ENCODE measurements around the gene RRM2.

The RRM2 gene

DNA sequence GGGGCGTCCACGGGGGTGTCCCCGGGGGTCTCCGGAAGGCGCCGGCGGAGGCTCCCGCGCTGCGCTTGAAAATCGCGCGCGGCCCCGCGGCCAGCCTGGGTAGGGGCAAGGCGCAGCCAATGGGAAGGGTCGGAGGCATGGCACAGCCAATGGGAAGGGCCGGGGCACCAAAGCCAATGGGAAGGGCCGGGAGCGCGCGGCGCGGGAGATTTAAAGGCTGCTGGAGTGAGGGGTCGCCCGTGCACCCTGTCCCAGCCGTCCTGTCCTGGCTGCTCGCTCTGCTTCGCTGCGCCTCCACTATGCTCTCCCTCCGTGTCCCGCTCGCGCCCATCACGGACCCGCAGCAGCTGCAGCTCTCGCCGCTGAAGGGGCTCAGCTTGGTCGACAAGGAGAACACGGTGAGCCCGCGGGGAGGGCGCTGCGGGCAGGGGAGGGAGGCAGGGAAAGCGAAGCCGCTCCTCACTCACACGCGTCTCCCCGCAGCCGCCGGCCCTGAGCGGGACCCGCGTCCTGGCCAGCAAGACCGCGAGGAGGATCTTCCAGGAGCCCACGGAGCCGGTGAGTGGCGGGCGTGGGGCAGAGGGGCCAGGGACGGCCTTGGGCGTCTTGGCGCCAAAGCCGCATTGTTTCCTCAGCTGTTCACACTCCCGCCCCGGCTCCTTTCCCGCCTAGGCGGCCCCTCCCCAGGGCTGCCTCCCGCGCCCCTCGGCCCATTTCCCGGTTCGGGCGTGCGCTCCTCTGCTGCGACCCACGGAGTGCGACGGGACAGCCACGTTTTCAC, at the start of gene RRM2:
Gene RRM2 (plus strand): TSS at position 240 of the 781 bp plus-strand sequence. CDS start 60 bp downstream, at position 300.
- DNase-seq: peak; percentile 84 to 89

DNA sequence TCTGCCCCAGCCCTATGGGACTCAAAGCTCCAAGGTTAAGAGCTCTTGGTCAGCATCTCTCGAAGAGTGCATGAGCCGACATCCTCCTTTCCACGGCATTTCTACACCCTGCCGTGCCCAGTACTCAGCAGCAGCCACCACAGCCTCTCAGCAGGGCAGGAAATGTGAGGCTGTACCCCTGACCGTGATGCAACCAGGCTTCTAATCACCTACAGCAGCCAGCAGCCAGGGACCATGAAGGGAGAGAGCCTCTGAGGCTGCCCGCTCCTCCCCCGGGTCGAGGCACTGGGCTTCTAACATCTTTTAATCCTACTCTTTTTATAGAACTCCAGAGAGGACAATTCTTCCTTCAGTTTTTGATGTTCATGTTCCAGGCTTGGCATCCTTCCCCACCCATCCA, 48.8 kb upstream of the RRM2 start:
- no peak for DNase-seq

DNA sequence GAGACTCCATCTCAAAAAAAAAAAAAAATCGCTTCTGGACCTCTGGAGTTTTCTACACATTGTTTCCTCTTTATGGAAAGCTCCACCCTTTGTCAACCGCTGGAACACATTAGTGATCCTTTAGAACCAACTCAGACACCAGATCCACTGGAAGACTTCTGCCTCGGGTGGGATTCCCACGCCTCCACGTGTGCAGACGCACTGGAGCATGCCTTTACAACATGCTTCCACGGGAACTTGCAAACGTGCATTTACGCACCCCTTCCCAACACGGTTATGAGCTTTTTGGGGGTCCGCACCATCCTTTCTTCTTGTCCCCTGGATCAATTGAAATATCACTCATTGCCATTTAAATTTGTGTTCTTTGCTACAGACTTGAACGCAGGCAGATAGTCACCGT, 47.4 kb upstream of the RRM2 start:
- no peak for DNase-seq

DNA sequence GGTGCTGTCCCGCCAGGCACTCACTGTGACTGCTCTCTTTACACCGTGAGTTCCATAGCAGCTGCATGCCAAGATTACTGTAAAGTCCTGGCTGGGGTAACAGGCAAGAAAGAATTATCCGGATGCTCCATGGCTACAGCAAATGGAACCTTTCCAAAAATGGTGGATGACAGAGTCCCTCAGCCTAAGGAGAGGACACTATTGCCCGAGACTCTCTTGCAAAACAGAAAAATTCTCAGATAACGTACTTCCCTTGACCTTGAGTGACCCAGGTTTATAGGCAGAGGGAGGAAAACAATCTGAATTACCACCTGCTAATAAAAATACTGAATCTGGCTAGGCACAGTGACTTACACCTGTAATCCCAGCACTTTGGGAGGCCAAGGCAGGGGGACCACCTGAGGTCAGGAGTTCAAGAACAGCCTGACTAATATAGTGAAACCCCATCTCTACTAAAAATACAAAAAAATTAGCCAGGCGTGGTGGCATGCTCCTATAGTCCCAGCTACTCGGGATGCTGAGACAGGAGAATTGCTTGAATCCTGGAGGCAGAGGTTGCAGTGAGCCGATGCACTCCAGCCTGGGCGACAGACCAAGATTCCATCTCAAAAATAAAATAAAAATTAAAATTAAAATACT, 46.8 kb upstream of the RRM2 start:
- DNase-seq: no peak

DNA sequence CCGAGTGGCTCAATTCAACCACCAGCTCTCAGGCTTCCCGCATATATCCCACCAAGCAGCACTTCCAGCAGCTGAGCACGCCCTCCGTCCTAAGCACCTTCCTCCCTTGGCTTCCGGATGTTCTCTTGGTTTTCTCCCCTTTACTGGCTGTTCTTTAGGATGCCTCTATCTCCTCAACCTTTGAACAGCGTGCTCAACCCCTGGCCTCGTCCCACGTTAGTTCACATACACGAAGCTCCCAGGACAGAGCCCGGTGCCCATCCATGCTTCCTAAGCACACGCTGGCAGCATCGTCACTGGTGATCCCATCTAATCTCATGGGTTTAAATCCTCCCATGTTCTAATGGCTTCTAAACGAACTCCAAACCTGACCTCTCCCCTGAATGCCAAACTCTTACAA, 46.0 kb upstream of the RRM2 start:
- no peak for DNase-seq

DNA sequence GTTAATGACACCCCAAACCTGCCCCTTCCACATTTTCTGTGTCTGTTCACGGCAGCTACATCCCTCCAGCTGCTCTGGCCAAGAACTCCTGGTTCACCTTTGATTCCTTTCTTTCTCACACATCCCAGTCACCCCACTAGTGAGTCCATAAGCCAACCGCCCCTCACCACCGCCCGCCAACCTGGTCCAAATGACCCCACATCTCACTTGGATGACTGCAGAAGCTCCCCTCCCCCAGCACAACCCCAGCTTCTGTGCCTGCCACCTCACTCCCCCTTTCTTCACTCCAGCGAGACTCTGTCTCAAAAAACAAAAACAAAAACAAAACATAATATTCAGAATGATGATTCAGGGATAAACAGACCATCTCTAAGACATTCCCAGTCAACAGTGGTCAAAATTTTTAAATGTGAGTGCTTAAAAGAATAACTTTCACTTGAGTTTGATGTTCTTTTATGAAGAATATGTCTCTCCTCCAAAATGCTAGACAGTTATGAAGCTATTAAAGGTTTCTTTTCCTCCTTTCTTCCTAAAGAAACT, 45.5 kb upstream of the RRM2 start:
- no peak for DNase-seq

DNA sequence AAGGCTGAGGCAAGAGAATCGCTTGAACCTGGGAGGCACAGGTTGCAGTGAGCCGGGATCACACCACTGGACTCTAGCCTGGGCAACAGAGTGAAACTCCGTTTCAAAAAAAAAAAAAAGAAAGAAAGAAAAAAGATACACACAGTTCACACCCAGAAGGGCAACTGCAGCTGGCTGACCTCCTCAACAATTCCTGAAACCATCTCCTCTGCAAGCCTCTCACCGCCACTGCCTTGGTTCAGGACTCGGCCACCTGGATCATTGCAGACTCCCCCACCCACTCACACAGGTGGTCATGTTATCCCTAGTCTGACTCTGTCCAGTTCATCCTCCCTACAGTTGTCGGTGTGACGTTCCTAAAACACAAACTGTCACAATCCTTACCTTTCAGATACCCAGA, 44.5 kb upstream of the RRM2 start:
- no peak for DNase-seq

DNA sequence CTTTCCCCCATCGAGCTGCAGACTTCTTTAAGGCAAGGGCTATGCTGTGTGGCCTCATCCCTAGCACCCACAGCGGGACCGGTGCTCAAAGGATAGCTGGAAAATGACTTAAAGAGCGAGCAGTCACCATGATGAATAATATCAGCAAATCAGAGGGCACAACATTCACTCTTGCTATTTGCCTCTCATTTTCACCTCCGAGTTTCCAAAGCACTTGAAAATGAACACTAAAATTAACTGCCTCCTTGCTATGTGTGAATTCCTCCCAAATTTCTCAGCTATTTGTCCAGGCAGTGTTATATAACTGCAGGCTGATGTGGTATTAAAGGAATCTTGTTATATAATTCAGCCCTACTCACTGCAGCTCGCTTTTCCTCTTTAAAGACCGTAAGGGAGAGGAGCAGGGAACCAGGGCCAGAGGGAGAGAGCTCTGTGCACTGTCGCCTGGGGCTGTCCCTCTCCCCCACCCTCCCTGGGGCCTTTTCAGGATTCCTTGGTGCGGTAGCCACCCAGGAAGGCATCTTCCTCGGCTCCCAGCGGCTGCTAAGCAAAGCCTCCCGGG, 43.8 kb upstream of the RRM2 start:
- no peak for DNase-seq

DNA sequence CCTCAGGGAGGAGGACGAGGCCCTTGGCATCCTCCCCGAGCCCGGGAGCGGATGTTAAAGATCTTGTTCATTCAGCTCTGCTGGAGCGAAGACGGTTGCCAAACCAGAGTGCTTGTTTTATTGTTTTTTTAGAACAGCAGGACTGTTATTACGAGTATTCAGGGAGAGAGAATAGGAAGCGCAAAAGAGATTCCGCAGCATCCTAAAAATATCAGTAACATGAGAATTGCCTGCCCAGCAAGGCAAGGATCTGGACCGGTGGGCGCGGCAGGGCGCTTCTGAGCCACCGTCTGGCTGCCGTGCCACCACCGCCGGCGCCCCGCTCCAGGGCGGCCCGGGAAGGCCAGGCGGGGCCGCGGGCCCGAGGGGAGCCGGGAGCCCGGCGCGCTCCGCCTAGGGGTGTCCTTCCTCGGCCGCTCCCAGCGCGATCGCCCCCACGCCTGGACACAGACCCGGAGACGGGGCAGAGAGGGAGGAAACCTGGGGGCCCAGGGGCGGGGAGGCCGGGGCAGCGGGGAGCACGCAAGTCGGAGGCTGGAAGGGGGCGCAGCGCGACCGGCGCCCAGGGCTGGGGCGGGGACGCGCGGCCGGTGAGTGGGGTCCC, 43.2 kb upstream of the RRM2 start:
- no peak for DNase-seq

DNA sequence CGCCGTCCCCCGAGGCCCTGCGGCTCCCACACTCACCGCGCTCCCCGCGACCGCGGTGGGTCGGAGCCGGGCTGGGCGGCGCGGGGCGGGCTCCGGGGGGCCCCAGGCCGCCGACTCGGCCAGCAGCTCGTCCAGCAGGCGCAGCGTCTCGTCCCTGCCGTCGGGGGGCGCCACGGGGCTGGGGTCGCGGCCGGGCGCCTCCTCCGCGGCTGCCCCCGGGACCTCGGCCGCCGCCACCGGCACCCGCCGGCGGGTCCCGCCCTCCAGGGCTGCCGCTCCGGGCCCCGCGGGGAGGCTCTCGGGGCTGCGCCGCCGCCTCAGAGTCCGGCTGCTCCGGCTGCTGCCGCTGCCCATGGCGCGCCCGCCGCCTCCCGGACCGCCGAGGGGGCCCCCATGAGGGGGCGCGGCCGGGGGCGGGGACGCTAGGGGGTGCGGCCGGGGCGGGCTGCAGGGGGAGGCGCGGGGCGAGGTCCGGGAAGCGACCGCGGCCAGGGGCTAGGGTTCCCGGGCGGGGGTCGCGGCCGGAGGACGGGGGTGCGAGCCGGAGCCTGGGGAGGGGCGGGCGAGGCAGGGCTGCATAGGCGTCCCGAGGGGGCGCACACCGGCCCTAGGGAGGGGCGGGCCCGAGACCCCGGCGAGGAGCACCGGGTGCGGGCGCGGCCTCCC, 42.5 kb upstream of the RRM2 start, which contains the start of gene CYS1:
Gene CYS1 (minus strand): TSS at position 542 of the 666 bp plus-strand sequence. CDS start 188 bp downstream, at position 354.
- no peak for DNase-seq

DNA sequence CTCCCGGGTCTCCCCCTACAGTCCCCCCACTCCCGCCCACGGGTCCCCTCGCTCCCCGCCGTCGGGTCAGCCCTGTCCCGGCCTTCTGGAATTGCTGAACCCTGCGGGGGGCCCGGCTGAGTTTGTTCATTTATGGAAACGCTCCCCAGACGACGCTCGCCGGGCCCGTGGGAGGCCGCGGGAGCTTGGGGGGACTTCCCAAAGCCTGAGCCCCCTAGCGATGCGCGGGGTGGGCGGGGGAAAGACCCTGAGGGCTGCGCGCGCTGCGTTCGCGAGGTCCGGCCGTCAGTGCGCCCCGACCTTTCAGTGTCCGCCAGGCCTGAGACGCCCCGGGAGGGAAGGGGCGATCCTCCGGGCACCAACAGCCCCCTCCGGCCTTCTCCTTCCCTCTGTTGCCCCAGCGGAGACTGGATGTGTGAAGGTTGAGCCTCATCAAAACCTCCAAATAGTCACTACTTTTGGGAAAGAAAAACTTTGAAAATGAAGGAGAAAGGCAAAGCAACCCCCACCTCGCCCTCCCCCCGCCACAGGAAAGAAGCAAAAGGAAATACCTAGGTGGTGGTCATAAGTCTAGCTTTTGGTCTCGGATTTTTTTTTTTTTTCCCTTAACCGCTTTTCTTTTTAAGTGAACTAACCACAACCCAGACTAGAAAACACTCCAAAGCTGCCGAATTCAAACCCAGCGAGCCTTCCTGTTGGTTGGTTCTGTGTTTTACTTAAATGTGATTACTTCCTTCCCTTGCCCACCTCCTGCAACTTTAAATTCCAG, 41.8 kb upstream of the RRM2 start:
- DNase-seq: no peak

DNA sequence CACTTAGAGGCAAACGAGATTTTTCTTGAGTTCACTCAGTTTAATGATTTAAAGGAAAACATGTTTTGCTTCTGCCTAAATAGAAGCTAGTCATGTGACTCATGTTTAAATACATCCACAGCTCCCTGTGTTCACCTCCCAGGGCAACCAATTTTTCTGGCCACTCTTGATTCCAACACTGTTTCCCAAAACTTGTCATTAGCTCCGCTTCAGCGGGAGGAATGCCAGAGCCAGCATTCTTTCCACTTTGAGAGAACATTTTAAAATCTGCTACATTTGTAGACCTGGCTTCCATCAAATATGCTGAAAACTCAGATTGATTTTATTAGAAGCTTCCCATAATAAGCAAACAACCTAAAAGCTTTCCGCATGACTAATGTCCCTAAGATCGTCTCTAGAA, 39.5 kb upstream of the RRM2 start:
- DNase-seq: no peak

DNA sequence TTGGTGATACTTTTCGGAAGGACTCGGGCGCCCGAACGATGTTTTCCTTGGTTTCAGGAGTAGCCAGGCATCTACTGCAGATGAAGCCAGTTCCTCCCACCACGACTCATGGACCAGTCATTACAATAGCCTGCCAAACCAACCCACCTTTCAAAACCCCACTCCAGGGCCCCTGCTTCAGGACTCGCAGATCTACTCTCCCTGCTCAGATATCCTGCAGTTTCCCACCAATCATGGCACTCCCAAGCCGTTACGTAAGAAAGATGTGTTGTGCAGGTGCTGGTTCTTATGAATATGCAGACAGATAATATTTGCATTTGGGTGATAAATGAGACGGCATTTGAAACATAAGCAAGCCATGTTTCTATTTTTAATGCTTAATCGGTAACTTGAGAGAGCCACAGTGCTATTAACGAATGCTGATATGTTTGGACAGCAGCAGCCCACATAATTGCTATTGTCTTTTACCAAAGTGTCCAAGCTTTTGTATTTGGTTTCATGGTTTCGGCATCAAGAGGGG, 38.8 kb upstream of the RRM2 start:
- DNase-seq: no peak

DNA sequence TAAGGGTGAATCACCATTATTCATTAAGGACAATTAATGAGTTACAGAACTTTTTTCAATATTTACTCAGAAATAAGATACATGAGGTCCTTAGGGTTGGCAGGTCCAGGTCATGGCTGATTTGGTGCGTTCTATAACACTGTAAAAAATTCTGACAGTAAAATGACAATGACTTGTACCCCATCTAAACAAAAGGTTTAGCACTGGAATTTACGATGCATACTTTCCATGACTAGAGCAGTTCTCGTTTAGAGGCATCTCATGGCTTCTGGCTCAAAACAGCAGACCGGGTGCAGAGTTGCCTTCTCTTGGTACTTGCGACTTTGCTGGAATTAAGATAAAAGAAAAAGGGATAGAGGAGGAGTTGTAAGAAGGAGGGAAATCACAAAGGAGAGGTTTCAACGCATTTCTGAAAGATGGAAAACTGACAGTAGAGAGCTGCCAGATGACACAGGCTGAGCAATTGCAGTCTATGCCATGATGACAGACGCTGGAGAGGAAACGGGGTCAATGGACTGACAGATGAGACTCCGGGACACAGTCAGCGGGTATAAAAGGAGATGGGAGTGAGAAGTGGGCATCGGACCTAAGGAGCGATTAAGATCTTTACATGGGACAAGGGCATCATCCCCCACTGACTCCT, 38.2 kb upstream of the RRM2 start:
- DNase-seq: no peak

DNA sequence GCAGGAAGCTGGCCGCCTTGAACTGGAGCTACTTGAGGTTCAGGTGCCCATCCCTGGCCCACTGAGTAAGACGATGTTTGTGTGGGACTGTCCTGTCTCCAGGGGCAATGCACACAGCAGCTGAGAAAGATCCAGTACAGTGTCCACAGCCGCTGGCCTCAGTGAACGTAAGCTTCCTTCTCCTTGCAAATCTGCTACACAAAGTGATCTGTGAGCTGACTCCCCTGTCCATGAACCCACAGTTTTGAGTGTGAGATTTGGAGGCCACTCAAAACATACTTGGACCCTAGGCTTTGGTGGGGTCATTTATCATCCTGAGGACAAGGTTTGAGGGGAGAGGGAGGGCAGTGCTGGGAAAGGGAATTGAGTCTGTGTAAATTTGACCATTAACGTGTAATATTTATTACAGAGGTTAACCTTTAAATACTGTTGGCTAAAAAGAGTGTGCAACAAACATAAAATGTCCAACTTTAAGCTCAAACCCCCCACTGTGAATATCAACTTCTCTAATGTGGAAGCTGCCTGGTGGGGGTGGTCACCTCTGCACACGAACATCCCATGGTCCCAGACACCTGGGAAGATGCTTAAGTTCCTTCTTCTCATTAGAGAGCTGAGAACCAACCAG, 37.4 kb upstream of the RRM2 start:
- DNase-seq: no peak

DNA sequence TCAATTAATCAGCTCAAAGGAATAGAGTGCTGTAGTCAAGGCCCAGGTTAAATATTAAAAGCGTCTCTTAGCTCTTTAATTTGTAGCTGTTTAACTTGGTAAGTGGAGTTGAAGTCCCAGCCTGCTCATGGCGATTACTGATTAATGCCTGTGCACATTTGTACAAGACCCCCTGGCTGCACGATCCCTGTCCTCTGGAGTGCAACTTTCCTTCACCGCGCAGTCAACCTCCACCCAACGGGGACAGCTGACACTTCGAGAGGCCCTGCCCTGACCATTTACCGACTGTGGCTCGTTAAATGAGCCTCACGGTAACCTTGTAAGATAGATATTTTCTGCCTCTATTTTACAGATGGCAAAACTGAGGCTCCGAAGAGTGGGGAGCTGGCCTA, 36.9 kb upstream of the RRM2 start:
- DNase-seq: no peak

DNA sequence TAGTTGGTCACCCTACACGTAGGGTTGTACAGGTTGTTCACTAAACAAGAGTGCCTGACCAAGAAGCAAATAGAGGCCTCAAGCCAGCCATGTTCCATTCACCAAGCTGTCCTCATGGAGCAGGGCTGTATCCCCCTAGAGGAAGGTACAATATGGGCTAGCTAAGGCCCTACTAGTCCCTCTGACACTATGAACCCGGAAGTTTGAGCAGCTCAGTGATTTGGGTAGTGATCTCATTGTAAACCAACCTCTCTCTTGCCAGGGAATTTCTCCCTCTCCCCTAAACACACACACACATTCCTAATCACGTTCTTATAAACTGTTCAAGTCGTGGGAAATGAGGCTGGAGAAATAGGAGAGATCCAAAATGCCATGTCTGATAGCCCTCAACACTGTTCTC, 35.6 kb upstream of the RRM2 start:
- DNase-seq: no peak

DNA sequence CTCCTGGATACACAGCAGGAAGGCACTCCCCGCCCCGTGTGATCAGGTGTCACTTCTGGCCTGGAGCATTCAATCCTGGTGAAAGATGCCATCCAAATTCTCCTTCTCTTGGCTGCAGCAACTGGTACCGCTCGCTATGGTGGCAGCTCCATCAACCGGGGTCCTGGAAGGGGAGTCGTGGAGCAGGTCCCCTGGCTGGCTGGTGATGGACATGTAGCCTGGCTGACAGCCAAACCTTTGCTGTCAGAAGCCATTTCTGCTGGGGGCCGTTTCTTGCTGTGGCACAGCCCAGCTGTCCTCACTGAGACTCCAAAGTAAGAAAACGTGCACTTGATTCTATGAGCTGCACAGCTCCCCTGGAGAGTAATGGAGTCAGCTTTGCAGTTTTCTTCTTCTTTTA, 35.2 kb upstream of the RRM2 start:
- no peak for DNase-seq

DNA sequence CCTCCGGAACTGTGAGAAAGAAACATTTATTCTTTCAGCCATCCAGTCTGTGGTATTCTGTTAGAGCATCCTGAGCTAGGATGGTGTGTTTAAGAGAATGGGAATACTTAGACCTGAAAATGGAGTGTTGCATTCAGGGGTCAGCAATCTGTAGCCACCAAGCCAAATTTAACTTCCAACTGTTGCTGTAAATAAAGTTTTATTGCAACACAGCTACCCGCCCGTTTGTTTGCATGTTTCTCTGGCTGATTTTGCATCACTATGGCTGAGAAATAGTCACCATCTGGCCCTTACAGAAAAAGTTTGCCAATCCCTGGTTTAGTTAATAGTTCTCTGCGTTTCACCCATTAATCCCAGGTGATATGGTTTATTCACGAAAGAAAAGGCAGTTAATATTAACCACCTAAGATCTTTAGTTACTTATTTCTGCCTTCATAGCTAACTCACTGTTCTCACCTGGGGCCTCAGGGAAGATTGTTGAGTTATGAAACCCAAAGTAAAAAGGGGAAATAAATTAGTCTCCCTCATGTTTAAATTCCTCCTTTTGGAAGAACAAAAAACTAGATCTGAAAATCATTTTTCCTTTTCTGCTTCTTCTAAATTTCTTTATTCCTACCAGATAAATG, 32.9 kb upstream of the RRM2 start:
- DNase-seq: no peak

DNA sequence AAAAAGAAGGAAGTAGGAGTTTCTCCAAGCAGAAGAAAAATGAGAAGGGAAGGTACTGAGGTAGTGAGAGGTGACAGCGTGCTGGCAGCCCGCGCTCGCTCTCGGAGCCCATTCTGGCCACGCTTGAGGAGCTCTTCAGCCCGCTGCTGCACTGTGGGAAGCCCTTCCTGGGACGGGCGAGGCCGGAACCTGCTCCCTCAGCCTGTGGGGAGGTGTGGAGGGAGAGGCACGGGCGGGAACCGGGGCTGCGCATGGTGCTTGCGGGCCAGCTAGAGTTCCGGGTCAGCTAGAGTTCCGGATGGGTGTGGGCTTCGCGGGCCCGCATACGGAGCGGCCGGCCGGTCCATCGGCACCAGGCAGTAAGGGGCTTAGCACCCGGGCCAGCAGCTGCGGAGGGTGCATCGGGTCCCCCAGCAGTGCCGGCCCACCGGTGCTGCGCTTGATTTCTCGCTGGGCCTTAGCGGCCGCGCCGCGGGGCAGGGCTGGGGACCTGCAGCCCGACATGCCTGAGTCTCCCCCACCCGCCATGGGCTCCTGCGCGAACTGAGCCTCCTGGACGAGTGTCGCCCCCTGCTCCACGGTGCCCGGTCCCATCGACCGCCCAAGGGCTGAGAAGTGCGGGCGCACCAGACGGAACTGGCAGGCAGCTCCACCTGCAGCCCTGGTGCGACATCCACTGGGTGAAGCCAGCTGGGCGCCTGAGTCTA, 31.2 kb upstream of the RRM2 start:
- no peak for DNase-seq
